Measurements from ENCODE around the gene UBR3.

Gene UBR3

DNA sequence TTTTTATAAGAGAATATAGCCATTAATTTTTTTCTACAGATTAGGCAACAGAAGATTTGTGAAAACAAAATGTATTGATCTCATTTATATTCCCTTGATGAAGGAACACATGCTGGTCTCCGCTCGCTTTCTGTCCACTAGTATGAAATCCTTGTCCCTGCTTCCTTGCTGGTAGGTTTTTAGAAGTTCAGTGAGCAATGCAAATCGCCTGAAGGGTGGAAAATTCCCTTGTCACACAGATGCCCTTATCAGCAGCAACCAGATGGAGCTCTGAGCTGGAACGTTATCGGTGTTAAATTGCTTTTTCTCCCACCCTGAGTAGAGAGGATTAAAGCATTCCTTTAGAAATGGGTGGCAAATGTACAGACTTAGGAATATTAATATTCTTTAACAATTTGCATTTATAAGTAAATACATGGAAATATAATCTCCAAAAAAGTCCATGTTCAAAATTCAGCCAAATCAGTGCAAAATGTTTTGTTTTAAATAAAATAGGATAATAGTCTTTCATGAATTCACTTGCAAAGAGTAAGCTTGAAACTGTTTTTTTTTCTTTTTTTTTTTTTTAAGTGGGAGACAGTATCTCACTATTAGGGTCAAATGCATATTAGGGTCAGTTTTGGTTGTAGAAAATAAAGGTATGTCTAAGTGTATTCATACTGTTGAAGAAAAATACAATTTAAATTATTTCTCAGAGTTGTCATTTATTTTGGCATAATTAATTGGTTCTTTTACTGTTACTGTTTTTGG is 186.7 kb downstream of the UBR3 start:
- H3K4me1 ChIP-seq (ENCODE audit: insufficient read depth, low read length) = peaks cover 7% of the 10 kb centered on the region; the same call in 1 of the 2 replicates
- H3K9me3 ChIP-seq (ENCODE audit: insufficient read depth, low read depth, low read length) = no peaks in the 10 kb centered on the region
- no peaks in the 10 kb centered on the region for H3K27me3 ChIP-seq (ENCODE audit: insufficient read depth, low read length)
- H3K4me3 ChIP-seq (ENCODE audit: low read length) = no peak overlapping the region
- H3K36me3 ChIP-seq (ENCODE audit: insufficient read depth, low read depth, low read length) = no peaks in the 10 kb centered on the region
- H3K27ac ChIP-seq (ENCODE audit: low read length) = no peak overlapping the region
- no peak overlapping the region for H3K9ac ChIP-seq (ENCODE audit: low read depth, low read length)

- H3K27ac ChIP-seq (ENCODE audit: low read length) = no peak overlapping the region
- H3K9ac ChIP-seq (ENCODE audit: low read depth, low read length) = no peak overlapping the region
- no peaks in the 10 kb centered on the region for H3K9me3 ChIP-seq (ENCODE audit: insufficient read depth, low read depth, low read length)
- no peaks in the 10 kb centered on the region for H3K36me3 ChIP-seq (ENCODE audit: insufficient read depth, low read depth, low read length)
- H3K4me1 ChIP-seq (ENCODE audit: insufficient read depth, low read length) = peaks cover 7% of the 10 kb centered on the region; the same call in 1 of the 2 replicates
- H3K4me3 ChIP-seq (ENCODE audit: low read length) = no peak overlapping the region
- no peaks in the 10 kb centered on the region for H3K27me3 ChIP-seq (ENCODE audit: insufficient read depth, low read length)
Observed at GRCh38 chr2:170014769-170015168, 187.5 kb downstream of the UBR3 start.

DNA sequence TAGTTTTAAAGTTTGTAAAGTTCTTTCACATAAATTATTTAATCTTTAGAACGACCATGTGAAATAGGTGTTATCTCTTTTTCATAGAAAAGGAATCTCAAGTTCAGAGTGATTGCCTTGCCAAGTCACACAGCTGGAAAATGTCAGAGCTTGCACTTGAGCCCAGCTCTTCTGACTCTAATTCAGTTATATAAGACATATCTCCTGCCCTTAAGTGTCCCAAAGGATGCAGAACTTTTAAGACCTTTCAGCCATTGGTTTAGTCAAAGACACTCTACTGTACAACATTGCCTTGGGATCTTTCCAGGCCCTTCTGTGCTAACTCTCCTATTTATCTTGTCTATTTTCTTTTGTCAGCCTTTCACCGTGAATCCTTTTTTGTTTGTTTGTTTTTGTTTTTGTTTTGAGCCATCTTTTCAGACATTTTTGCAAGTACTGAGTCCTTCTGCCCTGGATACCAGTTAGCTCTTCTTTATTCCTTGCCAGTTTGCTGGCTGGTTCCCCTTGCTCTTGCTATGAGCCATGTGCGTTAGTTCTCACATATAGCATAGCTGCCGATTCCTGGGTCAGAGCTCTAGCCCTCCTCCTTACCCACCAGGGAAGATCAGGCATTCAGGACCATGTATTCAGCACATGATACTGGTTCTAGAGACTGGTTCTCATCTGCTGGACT is 190.7 kb downstream of the UBR3 start:
- H3K9me3 ChIP-seq (ENCODE audit: insufficient read depth, low read depth, low read length) = no peaks in the 10 kb centered on the region
- no peak overlapping the region for H3K27ac ChIP-seq (ENCODE audit: low read length)
- peaks cover 7% of the 10 kb centered on the region; the same call in 1 of the 2 replicates for H3K4me1 ChIP-seq (ENCODE audit: insufficient read depth, low read length)
- no peak overlapping the region for H3K4me3 ChIP-seq (ENCODE audit: low read length)
- H3K36me3 ChIP-seq (ENCODE audit: insufficient read depth, low read depth, low read length) = 0 out of 2 replicates have a peak, but pooled peaks cover 3% of the 10 kb centered on the region
- no peaks in the 10 kb centered on the region for H3K27me3 ChIP-seq (ENCODE audit: insufficient read depth, low read length)
- no peak overlapping the region for H3K9ac ChIP-seq (ENCODE audit: low read depth, low read length)

- no peak overlapping the region for H3K4me3 ChIP-seq (ENCODE audit: low read length)
- H3K27me3 ChIP-seq (ENCODE audit: insufficient read depth, low read length) = no peaks in the 10 kb centered on the region
- no peak overlapping the region for H3K27ac ChIP-seq (ENCODE audit: low read length)
- no peak overlapping the region for H3K9ac ChIP-seq (ENCODE audit: low read depth, low read length)
- H3K36me3 ChIP-seq (ENCODE audit: insufficient read depth, low read depth, low read length) = 0 out of 2 replicates have a peak, but pooled peaks cover 4% of the 10 kb centered on the region
- peaks cover under 1% of the 10 kb centered on the region; the same call in 1 of the 2 replicates for H3K4me1 ChIP-seq (ENCODE audit: insufficient read depth, low read length)
- H3K9me3 ChIP-seq (ENCODE audit: insufficient read depth, low read depth, low read length) = no peaks in the 10 kb centered on the region
Observed at GRCh38 chr2:170019060-170019805, 192.0 kb downstream of the UBR3 start.

GRCh38 chr2:170020777-170021176 is 193.5 kb downstream of the UBR3 start:
- Histone ChIP-seq H3K4me3 (ENCODE audit: low read length) (no peak overlapping the region), H3K27me3 (ENCODE audit: insufficient read depth, low read length) (no peaks in the 10 kb centered on the region)

DNA sequence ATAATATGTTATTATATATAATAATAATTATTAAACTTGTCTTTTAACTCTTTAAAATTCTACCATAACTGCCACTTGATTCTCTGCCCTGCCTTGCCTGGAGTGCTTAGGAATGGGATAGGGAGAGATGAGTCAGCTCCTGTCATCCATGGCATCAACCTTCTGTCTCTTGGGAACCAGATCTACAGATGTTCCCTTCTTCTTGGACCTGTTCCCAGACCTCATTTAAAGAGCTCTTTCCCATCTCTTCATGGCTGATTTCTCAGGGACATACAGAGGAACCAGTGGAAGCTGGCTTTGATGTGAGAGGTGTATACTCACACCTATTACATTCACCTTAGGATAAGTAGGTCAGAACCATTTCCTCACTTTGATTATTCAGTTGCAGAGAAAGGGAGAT is 195.4 kb downstream of the UBR3 start:
- H3K4me3 ChIP-seq (ENCODE audit: low read length) = no peak overlapping the region

More at GRCh38 chr2:170020777-170021176, 193.5 kb downstream of the UBR3 start:
- H3K9me3 ChIP-seq (ENCODE audit: insufficient read depth, low read depth, low read length) = no peaks in the 10 kb centered on the region
- H3K36me3 ChIP-seq (ENCODE audit: insufficient read depth, low read depth, low read length) = 0 out of 2 replicates have a peak, but pooled peaks cover 4% of the 10 kb centered on the region
- H3K4me1 ChIP-seq (ENCODE audit: insufficient read depth, low read length) = no peaks in the 10 kb centered on the region
- H3K9ac ChIP-seq (ENCODE audit: low read depth, low read length) = no peak overlapping the region
- H3K27ac ChIP-seq (ENCODE audit: low read length) = no peak overlapping the region

GRCh38 chr2:170024721-170025120 is 197.5 kb downstream of the UBR3 start:
- H3K9ac ChIP-seq (ENCODE audit: low read depth, low read length) = no peak overlapping the region
- no peaks in the 10 kb centered on the region for H3K9me3 ChIP-seq (ENCODE audit: insufficient read depth, low read depth, low read length)
- H3K4me3 ChIP-seq (ENCODE audit: low read length) = no peak overlapping the region
- peaks cover 15% of the 10 kb centered on the region; the same call in 1 of the 2 replicates for H3K4me1 ChIP-seq (ENCODE audit: insufficient read depth, low read length)
- no peaks in the 10 kb centered on the region for H3K27me3 ChIP-seq (ENCODE audit: insufficient read depth, low read length)
- no peak overlapping the region for H3K27ac ChIP-seq (ENCODE audit: low read length)
- 0 out of 2 replicates have a peak, but pooled peaks cover 4% of the 10 kb centered on the region for H3K36me3 ChIP-seq (ENCODE audit: insufficient read depth, low read depth, low read length)

More for the DNA sequence above, 195.4 kb downstream of the UBR3 start:
- Histone ChIP-seq H3K9ac (ENCODE audit: low read depth, low read length) (no peak overlapping the region), H3K4me1 (ENCODE audit: insufficient read depth, low read length) (no peaks in the 10 kb centered on the region; the same call in 1 of the 2 replicates), H3K36me3 (ENCODE audit: insufficient read depth, low read depth, low read length) (0 out of 2 replicates have a peak, but pooled peaks cover 4% of the 10 kb centered on the region), H3K27me3 (ENCODE audit: insufficient read depth, low read length) (no peaks in the 10 kb centered on the region), H3K9me3 (ENCODE audit: insufficient read depth, low read depth, low read length) (no peaks in the 10 kb centered on the region), H3K27ac (ENCODE audit: low read length) (no peak overlapping the region)

- no peak overlapping the region for H3K4me3 ChIP-seq (ENCODE audit: low read length)
- 0 out of 2 replicates have a peak, but pooled peaks cover 4% of the 10 kb centered on the region for H3K36me3 ChIP-seq (ENCODE audit: insufficient read depth, low read depth, low read length)
- H3K9ac ChIP-seq (ENCODE audit: low read depth, low read length) = no peak overlapping the region
- no peaks in the 10 kb centered on the region for H3K9me3 ChIP-seq (ENCODE audit: insufficient read depth, low read depth, low read length)
- H3K4me1 ChIP-seq (ENCODE audit: insufficient read depth, low read length) = peaks cover 20% of the 10 kb centered on the region; the same call in 1 of the 2 replicates
- no peaks in the 10 kb centered on the region for H3K27me3 ChIP-seq (ENCODE audit: insufficient read depth, low read length)
- H3K27ac ChIP-seq (ENCODE audit: low read length) = no peak overlapping the region
Observed at GRCh38 chr2:170025223-170025622, 198.0 kb downstream of the UBR3 start.

GRCh38 chr2:170026361-170026760 is 199.1 kb downstream of the UBR3 start:
- Histone ChIP-seq H3K27ac (ENCODE audit: low read length) (no peak overlapping the region), H3K9ac (ENCODE audit: low read depth, low read length) (no peak overlapping the region), H3K27me3 (ENCODE audit: insufficient read depth, low read length) (no peaks in the 10 kb centered on the region), H3K9me3 (ENCODE audit: insufficient read depth, low read depth, low read length) (no peaks in the 10 kb centered on the region), H3K4me3 (ENCODE audit: low read length) (no peak overlapping the region), H3K4me1 (ENCODE audit: insufficient read depth, low read length) (peaks cover 21% of the 10 kb centered on the region; the same call in 1 of the 2 replicates), H3K36me3 (ENCODE audit: insufficient read depth, low read depth, low read length) (0 out of 2 replicates have a peak, but pooled peaks cover 4% of the 10 kb centered on the region)

DNA sequence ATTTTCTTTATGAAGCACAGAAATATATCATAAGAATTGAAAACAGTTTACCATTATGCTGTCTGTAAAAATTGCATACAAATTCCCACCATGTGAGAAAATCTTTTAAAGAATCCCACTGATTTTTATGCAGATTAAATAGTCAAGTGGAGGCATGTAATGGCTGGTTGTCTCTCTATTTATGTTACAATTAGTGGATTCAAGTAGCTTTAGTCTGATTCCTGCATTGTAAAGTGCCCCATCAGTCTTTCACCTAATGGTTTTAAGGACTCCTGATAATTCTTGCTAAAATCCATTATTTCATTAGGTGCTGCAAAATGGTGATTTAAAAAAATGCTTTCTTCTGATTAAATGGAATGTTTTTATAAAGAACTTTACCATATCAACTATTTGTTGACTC is 202.3 kb downstream of the UBR3 start:
- H3K4me1 ChIP-seq (ENCODE audit: insufficient read depth, low read length) = peaks cover 21% of the 10 kb centered on the region; the same call in 1 of the 2 replicates
- peak overlapping the region; percentile 28; the same call in 1 of the 2 replicates for H3K4me3 ChIP-seq (ENCODE audit: low read length)
- H3K36me3 ChIP-seq (ENCODE audit: insufficient read depth, low read depth, low read length) = peaks cover 5% of the 10 kb centered on the region; the same call in 1 of the 2 replicates
- H3K9ac ChIP-seq (ENCODE audit: low read depth, low read length) = no peak overlapping the region
- peak overlapping the region; percentile 22 for H3K27ac ChIP-seq (ENCODE audit: low read length)
- no peaks in the 10 kb centered on the region for H3K9me3 ChIP-seq (ENCODE audit: insufficient read depth, low read depth, low read length)
- H3K27me3 ChIP-seq (ENCODE audit: insufficient read depth, low read length) = no peaks in the 10 kb centered on the region

DNA sequence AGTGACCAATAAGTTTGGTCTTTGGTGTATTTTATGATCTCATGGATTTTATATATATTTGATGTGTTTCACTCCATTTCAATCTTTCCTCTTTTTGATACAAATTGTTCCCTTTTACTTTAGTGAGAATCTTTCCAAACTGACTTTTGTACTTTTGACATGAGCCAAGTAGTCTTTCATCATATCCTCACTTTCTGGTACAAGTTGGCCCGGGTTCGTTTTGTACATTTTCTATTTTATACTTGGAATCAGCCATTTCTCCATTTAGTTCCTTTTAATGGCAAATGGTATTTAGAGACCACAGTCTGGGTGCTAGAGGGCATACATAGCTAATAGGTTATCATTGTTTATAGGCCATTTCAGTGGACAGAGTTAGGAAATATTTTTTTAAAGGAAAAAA is 202.8 kb downstream of the UBR3 start:
- Histone ChIP-seq H3K9me3 (ENCODE audit: insufficient read depth, low read depth, low read length) (no peaks in the 10 kb centered on the region), H3K4me3 (ENCODE audit: low read length) (peak overlapping the region; percentile 28; the same call in 1 of the 2 replicates), H3K27ac (ENCODE audit: low read length) (peak overlapping the region; percentile 22), H3K36me3 (ENCODE audit: insufficient read depth, low read depth, low read length) (peaks cover 5% of the 10 kb centered on the region; the same call in 1 of the 2 replicates), H3K9ac (ENCODE audit: low read depth, low read length) (no peak overlapping the region), H3K4me1 (ENCODE audit: insufficient read depth, low read length) (peaks cover 21% of the 10 kb centered on the region; the same call in 1 of the 2 replicates), H3K27me3 (ENCODE audit: insufficient read depth, low read length) (no peaks in the 10 kb centered on the region)

All from iPS-20b (cell line).